IMR-90 (cell line): ENCODE results near the gene CST11. TPM values are rescaled to one million over a fixed set of nuclear protein-coding genes. Genes with fewer than 3 reads are reported as not detected.

Experiments
- ATAC-seq: fragments of 200-7000 bp; cut with Tn5 transposase; 2 replicates; pipeline ENCODE4 v1.9.1; 2020; ENCODE audit warnings: low read depth, mild to moderate bottlenecking, moderate library complexity
- BruUV-seq: library from RNA; stranded (reverse); fragments of 400-500 nt; replicated peaks from 2 replicates; lab custom pipeline; 2021; lab: Mats Ljungman, UMichigan
- CTCF ChIA-PET: fragments of 300-600 bp; formaldehyde crosslinking; extraction: SDS; loops from one replicate; lab custom pipeline; 2021; ENCODE audit warnings: antibody characterized with exemption; lab: Yijun Ruan, JAX
- POLR2A ChIA-PET: fragments of 300-600 bp; sonication (Branson Sonifier 250); formaldehyde crosslinking; loops from one replicate; lab custom pipeline; 2022; ENCODE audit warnings: antibody characterized with exemption; ENCODE audit not compliant: unreplicated experiment; lab: Charles Lee
- DNase-seq: peaks from one replicate; pipeline ENCODE4 v3.0.0; 2013
- H2AFZ ChIP-seq: replicated peaks from 2 replicates; pipeline ENCODE3; 2013; ENCODE audit warnings: low read length, mild to moderate bottlenecking; ENCODE audit not compliant: poor library complexity
- H2AK5ac ChIP-seq: 2 replicates; pipeline ENCODE4 v1.6.1; 2013; ENCODE audit warnings: low read depth, low read length, inconsistent platforms
- H2AK9ac ChIP-seq: replicated peaks from 2 replicates; pipeline ENCODE3; 2013; ENCODE audit warnings: mild to moderate bottlenecking, low read depth, low read length, moderate library complexity; ENCODE audit not compliant: poor library complexity
- H2BK120ac ChIP-seq: 2 replicates; pipeline ENCODE4 v1.6.1; 2013; ENCODE audit warnings: low read depth, low read length, inconsistent platforms
- H2BK15ac ChIP-seq: 3 replicates; pipeline ENCODE4 v1.6.1; 2013; ENCODE audit warnings: low read depth, low read length, inconsistent platforms
- H2BK20ac ChIP-seq: 2 replicates; pipeline ENCODE4 v1.6.1; 2013; ENCODE audit warnings: low read depth, mild to moderate bottlenecking, inconsistent platforms, low read length, moderate library complexity
- H2BK5ac ChIP-seq: 2 replicates; pipeline ENCODE4 v1.6.1; 2013; ENCODE audit warnings: mild to moderate bottlenecking, low read depth, low read length, inconsistent platforms; ENCODE audit not compliant: poor library complexity, severe bottlenecking
- H3K14ac ChIP-seq: replicated peaks from 2 replicates; pipeline ENCODE4 v1.6.1; 2013; ENCODE audit warnings: low read depth, low read length, inconsistent platforms
- H3K18ac ChIP-seq: 2 replicates; pipeline ENCODE4 v1.6.1; 2013; ENCODE audit warnings: low read depth, low read length, control low read depth
- H3K23ac ChIP-seq: 2 replicates; pipeline ENCODE4 v1.6.1; 2013; ENCODE audit warnings: low read depth, low read length, inconsistent platforms
- H3K27ac ChIP-seq: 2 replicates; pipeline ENCODE4 v1.5.1; 2013; ENCODE audit warnings: mild to moderate bottlenecking, control low read depth, low read length; ENCODE audit not compliant: insufficient read depth
- H3K27me3 ChIP-seq: 2 replicates; pipeline ENCODE4 v1.6.1; 2013; ENCODE audit warnings: low read length; ENCODE audit not compliant: control insufficient read depth, insufficient read depth
- H3K36me3 ChIP-seq: 2 replicates; pipeline ENCODE4 v1.6.1; 2013; ENCODE audit warnings: low read length, mixed read lengths; ENCODE audit not compliant: control insufficient read depth, insufficient read depth
- H3K4ac ChIP-seq: 2 replicates; pipeline ENCODE4 v1.6.1; 2013; ENCODE audit warnings: low read depth, low read length, inconsistent platforms
- H3K4me1 ChIP-seq: 2 replicates; pipeline ENCODE4 v1.6.1; 2013; ENCODE audit warnings: low read length, mixed read lengths; ENCODE audit not compliant: control insufficient read depth, insufficient read depth
- H3K4me2 ChIP-seq: 2 replicates; pipeline ENCODE4 v1.6.1; 2013; ENCODE audit warnings: low read depth, mild to moderate bottlenecking, control low read depth, low read length, moderate library complexity
- H3K4me3 ChIP-seq: 2 replicates; pipeline ENCODE4 v1.5.1; 2013; ENCODE audit warnings: low read depth, mild to moderate bottlenecking, control low read depth, low read length, moderate library complexity; ENCODE audit not compliant: insufficient read depth
- H3K56ac ChIP-seq: 2 replicates; pipeline ENCODE4 v1.6.1; 2013; ENCODE audit warnings: low read length, inconsistent platforms; ENCODE audit not compliant: insufficient read depth; ENCODE audit errors: extremely low read depth
- H3K79me1 ChIP-seq, 2 experiments: 2 replicates each; pipeline ENCODE4 v1.6.1; 2013; ENCODE audit warnings: low read length in 2 of 2, inconsistent platforms in 1 of 2, low read depth in 1 of 2
- H3K9ac ChIP-seq: 2 replicates; pipeline ENCODE4 v1.6.1; 2013; ENCODE audit warnings: low read depth, low read length, control low read depth
- H3K9me1 ChIP-seq: 2 replicates; pipeline ENCODE4 v1.6.1; 2013; ENCODE audit warnings: low read length, inconsistent platforms; ENCODE audit not compliant: insufficient read depth
- H3K9me3 ChIP-seq: 2 replicates; pipeline ENCODE4 v1.6.1; 2013; ENCODE audit warnings: low read length; ENCODE audit not compliant: control insufficient read depth, insufficient read depth
- H4K20me1 ChIP-seq: 2 replicates; pipeline ENCODE4 v1.6.1; 2013; ENCODE audit warnings: low read length, inconsistent platforms; ENCODE audit not compliant: insufficient read depth
- H4K5ac ChIP-seq: 2 replicates; pipeline ENCODE4 v1.6.1; 2013; ENCODE audit warnings: mild to moderate bottlenecking, low read depth, low read length, control low read depth
- H4K8ac ChIP-seq, 2 experiments: 2 replicates each; pipeline ENCODE4 v1.6.1; 2013; ENCODE audit warnings: low read depth in 2 of 2, low read length in 2 of 2, control low read depth in 1 of 2, inconsistent platforms in 1 of 2
- H4K91ac ChIP-seq: 2 replicates; pipeline ENCODE4 v1.6.1; 2013; ENCODE audit warnings: low read depth, low read length, inconsistent platforms; ENCODE audit not compliant: insufficient read depth
- CEBPB ChIP-seq: IDR thresholded peaks from 2 replicates; pipeline ENCODE4 v1.6.1; 2012; ENCODE audit warnings: low read depth, low read length, improper control_type of control experiment
- CTCF ChIP-seq: conservative IDR thresholded peaks from 2 replicates; pipeline ENCODE4 v1.5.1; 2012; ENCODE audit warnings: mild to moderate bottlenecking, low read depth, low read length, improper control_type of control experiment
- MXI1 ChIP-seq: IDR thresholded peaks from 2 replicates; pipeline ENCODE4 v1.6.1; 2012; ENCODE audit warnings: low read depth, mild to moderate bottlenecking, low read length, moderate library complexity, borderline replicate concordance
- RFX5 ChIP-seq: IDR thresholded peaks from 2 replicates; pipeline ENCODE4 v1.8.0; 2012; ENCODE audit warnings: low read depth, mild to moderate bottlenecking, low read length, moderate library complexity
- WGBS, 2 experiments: methylation state at CpG; one replicate each; pipeline versions ENCODE4 v1.1.5 to v1.1.7; 2013; ENCODE audit warnings: missing lambda C conversion rate in 2 of 2; ENCODE audit not compliant: insufficient read length in 1 of 2; ENCODE audit errors: extremely low coverage in 2 of 2; 5-methylcytosine and 5-hydroxymethylcytosine counted together
- dilution Hi-C: fragments of 300-500 bp; cut with HindIII; formaldehyde crosslinking; loops from one replicate; pipeline ENCODE4 v1.14.3; 2018; ENCODE audit warnings: low sequenced_read_pairs; ENCODE audit not compliant: unreplicated experiment
- in situ Hi-C: fragments of 300-500 bp; cut with MboI; formaldehyde crosslinking; loops from 3 replicates; pipeline ENCODE4 v1.14.3; 2019; ENCODE audit warnings: low sequenced_read_pairs, inconsistent platforms, mixed read lengths
- intact Hi-C: fragments of 100-400 bp; cut with micrococcal nuclease; formaldehyde crosslinking; loops from 2 replicates; pipeline ENCODE4 v1.10.0; 2022
- polyA plus RNA-seq, 3 experiments: library from polyadenylated mRNA; depleted of rRNA; stranded (reverse); fragments of >200 nt; gene quantifications; 2 replicates each; pipeline ENCODE4 v1.2.3, GENCODE V29; 2012; ENCODE audit warnings: low replicate concordance in 1 of 3
- total RNA-seq: library from RNA; depleted of rRNA; stranded (reverse); fragments of >200 nt; gene quantifications from 2 replicates; pipeline ENCODE4 v1.2.3, GENCODE V29; 2012

The CST11 gene
- total and polyA plus RNA-seq, 2 of the 4 experiments (the other 2 are of a cell fraction): not detected

- no peak overlapping the region for H3K4me3 ChIP-seq
- no peak overlapping the region for H2AK9ac ChIP-seq
- ATAC-seq (peak; percentile 44), DNase-seq (peak; percentile 71)
- no peak overlapping the region for H3K23ac ChIP-seq
- no peak overlapping the region for H3K18ac ChIP-seq
- ChIA-PET CTCF (interaction anchor here (0.6 kb wide), 1 partner anchor 58 kb away, joined by 3 read pairs; no protein-coding TSS in a partner anchor), POLR2A (no interaction called here)
- no peak overlapping the region for H4K5ac ChIP-seq
- no peak overlapping the region for H3K14ac ChIP-seq
- H2AFZ ChIP-seq: no peak overlapping the region
- H3K27ac ChIP-seq: no peak overlapping the region
- dilution Hi-C loops: no loop called here
- H3K79me1 ChIP-seq: peaks cover 25 to 76% of the 10 kb centered on the region in 2 experiments
- no peak overlapping the region for H3K56ac ChIP-seq
- peaks cover 1% of the 10 kb centered on the region for H3K36me3 ChIP-seq
- H3K4me2 ChIP-seq: peak overlapping the region; percentile 65
- TF ChIP-seq RFX5 (no peak), MXI1 (no peak), CEBPB (peak; percentile 42; the same call in 1 of the 2 replicates), CTCF (no peak)
- no peak overlapping the region for H2BK15ac ChIP-seq
- peaks cover 24% of the 10 kb centered on the region for H4K20me1 ChIP-seq
- H2BK5ac ChIP-seq: no peak overlapping the region
- H3K9me1 ChIP-seq: peaks cover 14% of the 10 kb centered on the region
- no peak overlapping the region for H4K8ac ChIP-seq
- H4K91ac ChIP-seq: no peak overlapping the region
- no peak overlapping the region for H3K4ac ChIP-seq
- H3K4me1 ChIP-seq: peaks cover 12% of the 10 kb centered on the region
- no peaks in the 10 kb centered on the region for H3K9me3 ChIP-seq
- H3K27me3 ChIP-seq: no peaks in the 10 kb centered on the region
- in situ Hi-C loops: no loop called here
- WGBS, 2 experiments: 33% methylated on average over 1 of the region's 5 CpGs; no CpG with 5 or more reads in 1 of the 2 experiments
- no TSS peak for BruUV-seq
- no peak overlapping the region for H2AK5ac ChIP-seq
- intact Hi-C loops: loop anchor here (5.0 kb wide), 1 partner anchor 36 kb away; no protein-coding TSS in a partner anchor
- no peak overlapping the region for H2BK120ac ChIP-seq
- H2BK20ac ChIP-seq: no peak overlapping the region
- no peak overlapping the region for H3K9ac ChIP-seq
These were observed 48.9 kb downstream of the CST11 start for GRCh38 chr20:23403751-23404150.
